D721Med (cell line): Measurements from ENCODE around the gene COIL.
"Not testable (repeated sequence)": the region's sequence is repeated elsewhere in the genome, so short reads cannot be mapped to it uniquely, and the experiment has no call there.

Experiments used
- DNase-seq: peaks from one replicate; pipeline ENCODE4 v3.0.0; 2011; ENCODE audit warnings: low spot score; ENCODE audit not compliant: insufficient read length
- FAIRE-seq: peaks from 2 replicates; lab custom pipeline; 2011; peaks lifted over from hg19 to GRCh38; lab: Jason Lieb, UNC
- TF ChIP-seq, protein P1 (sequence below): IDR thresholded peaks from 2 replicates; pipeline ENCODE4 v1.5.1; 2012; ENCODE audit warnings: mild to moderate bottlenecking, control low read depth; ENCODE audit not compliant: insufficient read depth; ENCODE audit errors: missing control alignments

The COIL gene

DNA sequence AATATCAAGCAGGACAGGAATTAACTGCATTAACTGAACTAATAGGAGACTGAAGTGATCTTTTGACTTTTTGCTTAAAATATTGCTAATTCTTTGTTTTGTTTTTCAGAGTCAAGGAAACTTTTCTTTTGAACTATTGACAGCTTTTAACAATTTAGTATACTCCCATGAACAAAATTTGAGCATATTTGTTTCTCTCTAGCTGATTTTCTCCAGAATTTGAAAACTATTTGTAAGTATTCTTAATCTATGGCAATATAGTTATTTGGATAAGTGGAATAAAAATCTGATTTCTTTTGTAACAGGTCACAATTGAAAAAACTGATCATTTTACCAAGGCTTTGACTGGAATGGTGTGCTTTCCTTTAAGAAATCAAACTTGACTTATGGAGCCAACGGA is 10.1 kb upstream of the COIL start:
- TF ChIP-seq, protein P1, sequence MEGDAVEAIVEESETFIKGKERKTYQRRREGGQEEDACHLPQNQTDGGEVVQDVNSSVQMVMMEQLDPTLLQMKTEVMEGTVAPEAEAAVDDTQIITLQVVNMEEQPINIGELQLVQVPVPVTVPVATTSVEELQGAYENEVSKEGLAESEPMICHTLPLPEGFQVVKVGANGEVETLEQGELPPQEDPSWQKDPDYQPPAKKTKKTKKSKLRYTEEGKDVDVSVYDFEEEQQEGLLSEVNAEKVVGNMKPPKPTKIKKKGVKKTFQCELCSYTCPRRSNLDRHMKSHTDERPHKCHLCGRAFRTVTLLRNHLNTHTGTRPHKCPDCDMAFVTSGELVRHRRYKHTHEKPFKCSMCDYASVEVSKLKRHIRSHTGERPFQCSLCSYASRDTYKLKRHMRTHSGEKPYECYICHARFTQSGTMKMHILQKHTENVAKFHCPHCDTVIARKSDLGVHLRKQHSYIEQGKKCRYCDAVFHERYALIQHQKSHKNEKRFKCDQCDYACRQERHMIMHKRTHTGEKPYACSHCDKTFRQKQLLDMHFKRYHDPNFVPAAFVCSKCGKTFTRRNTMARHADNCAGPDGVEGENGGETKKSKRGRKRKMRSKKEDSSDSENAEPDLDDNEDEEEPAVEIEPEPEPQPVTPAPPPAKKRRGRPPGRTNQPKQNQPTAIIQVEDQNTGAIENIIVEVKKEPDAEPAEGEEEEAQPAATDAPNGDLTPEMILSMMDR = no peak
- DNase-seq = no peak
- no peak for FAIRE-seq

DNA sequence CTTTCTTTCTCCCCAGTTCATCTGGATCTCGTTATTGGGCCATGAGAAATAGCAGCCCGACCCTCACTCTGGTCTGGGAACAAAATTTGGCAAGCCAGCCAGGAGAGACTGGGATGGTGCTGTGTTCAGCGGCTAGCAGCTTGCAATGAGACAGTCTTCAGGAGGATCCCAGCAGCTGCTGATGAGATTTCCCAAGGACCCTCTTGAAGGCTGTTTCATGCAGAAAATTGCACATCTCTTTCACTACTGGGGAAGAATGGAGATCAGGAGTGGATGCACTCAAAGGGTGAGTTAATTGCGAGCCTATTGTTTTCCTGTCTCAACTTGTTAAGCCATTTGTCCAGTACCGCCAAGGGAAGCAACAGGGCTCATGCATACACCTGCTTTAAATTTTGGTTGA is 5.5 kb upstream of the COIL start:
- TF ChIP-seq, protein P1 = no peak
- FAIRE-seq = no peak
- no peak for DNase-seq

DNA sequence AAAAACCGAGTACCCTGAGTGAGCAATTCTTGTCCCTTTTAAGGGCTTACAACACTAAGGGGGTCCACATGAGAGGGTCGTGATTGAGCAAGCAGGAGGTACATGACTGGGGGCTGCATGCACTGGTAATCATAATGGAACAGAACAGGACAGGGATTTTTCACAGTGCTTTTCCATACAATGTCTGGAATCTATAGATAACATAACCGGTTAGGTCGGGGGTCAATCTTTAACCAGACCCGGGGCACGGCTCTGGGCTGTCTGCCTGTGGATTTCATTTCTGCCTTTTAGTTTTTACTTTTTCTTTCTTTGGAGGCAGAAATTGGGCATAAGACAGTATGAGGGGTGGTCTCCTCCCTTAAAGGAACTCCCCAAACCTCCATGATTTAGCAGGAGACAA is 4.8 kb upstream of the COIL start:
- FAIRE-seq, DNase-seq: not testable (repeated sequence)

DNA sequence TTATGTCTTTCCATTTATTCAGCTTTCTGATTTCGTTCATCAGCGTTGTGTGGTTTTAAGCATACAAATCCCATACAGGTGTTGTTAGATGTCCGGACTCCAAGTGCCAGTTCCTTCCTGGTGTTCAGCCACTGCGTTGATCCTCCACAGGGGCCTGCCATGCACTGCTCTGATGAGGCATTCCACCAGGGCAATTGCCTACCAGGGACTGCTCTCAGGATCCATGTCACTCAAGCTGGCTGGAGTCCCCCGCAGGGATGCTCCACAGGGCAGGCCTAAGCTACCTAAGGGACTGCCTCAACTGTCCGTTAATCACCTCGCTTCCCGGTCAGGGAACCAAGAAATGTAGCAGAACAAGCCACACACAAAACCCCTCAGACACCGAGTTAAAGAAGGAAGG is 4.4 kb upstream of the COIL start:
- not testable (repeated sequence) for FAIRE-seq, DNase-seq

DNA sequence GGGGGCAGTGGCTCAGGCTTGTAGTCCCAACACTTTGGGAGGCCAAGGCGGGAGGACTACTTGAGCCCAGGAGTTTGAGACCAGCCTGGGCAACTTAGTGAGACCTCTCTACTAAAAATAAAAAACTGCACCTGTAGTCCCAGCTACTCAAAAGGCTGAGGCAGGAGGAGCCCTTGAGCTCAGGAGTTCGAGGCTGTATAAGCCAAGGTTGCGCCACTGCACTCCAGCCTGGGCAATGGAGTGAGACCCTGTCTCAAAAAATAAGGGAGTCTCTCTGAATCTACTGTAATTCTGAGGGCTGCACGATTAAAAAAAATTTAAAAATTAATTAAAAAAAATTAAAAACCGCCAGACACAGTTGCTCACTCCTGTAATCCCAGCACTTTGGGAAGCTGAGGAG is 3.9 kb downstream of the COIL start:
- DNase-seq = no peak
- TF ChIP-seq, protein P1 = no peak
- FAIRE-seq = no peak

DNA sequence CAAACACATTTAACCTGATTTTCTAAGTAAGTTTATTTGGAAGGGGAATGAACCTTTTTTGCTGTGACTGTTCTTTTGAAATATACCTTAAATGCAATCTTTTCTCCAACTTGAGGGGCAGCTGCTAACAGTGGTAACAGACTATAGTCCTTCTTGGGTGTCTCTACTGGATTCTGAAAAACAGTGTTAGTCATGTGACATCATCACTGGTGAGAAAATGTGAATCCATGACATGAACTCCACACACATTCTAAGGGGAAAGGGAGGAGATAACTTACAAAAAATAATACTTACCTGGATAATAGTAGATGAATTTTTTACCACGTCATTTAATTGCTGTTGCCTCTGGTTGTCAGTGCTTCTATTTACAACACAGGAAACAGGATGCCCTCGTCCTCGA is 11.3 kb downstream of the COIL start:
- FAIRE-seq = no peak
- TF ChIP-seq, protein P1 = no peak
- no peak for DNase-seq

DNA sequence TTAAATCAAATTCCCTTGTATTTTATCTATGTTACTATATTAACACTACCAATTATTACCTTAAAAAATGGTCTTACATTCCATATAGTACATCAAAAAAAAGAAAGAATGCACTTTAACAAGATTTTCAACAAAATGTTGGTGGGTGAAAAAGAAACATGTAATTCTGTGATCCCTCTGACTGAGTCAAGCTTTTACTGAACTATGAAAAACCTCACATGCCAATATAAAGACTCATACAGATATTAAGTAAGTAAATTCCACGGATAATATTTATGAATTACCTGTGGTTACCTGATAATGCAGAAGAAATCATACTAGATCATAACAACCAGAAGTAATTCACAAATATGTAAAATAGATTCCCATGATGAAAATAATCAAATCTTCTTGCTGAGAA is 12.4 kb downstream of the COIL start:
- DNase-seq = no peak
- TF ChIP-seq, protein P1 = no peak
- FAIRE-seq = no peak

DNA sequence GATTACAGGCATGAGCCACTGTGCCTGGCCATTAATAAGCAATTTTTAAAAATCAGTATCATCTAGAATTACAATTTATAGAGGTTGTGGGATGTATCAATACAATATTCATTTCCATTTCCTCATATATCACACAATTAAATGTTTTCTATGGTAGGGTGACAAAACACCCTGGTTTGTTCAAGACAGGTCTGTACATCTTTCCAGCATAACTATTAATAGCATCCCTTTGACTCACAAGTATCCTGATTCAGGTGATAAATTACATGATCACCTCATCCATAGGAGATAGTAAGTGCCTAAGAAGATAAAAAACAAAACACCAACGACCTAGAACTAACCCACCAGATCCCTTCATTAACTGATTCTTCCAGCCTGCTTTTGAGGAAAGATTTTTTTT is 13.1 kb downstream of the COIL start:
- DNase-seq = no peak
- TF ChIP-seq, protein P1 = no peak
- no peak for FAIRE-seq
